HepG2 (cell line): ENCODE data around the gene RGS2.

Experiments used
- ATRX ChIP-seq: sonication (generic); formaldehyde crosslinking; IDR thresholded peaks from 2 replicates; pipeline ENCODE4 v1.4.0; 2020; ENCODE audit warnings: missing genetic modification reagents, borderline replicate concordance
- POLR2A ChIP-seq, 2 experiments: IDR thresholded peaks; 2 replicates each; pipeline ENCODE4 v1.6.1; 2011; ENCODE audit warnings: low read depth in 2 of 2, low read length in 2 of 2, mild to moderate bottlenecking in 1 of 2, moderate library complexity in 1 of 2; ENCODE audit not compliant: insufficient read depth in 1 of 2
- SIN3B ChIP-seq: fragments of 150-350 bp; IDR thresholded peaks from 2 replicates; pipeline ENCODE4 v1.6.1; 2014; ENCODE audit warnings: low read length
- TBL1XR1 ChIP-seq: fragments of 150-350 bp; IDR thresholded peaks from 2 replicates; pipeline ENCODE4 v1.6.1; 2014; ENCODE audit warnings: borderline replicate concordance, low read length; ENCODE audit not compliant: partially characterized antibody
- TF ChIP-seq, protein P1 (sequence below): sonication (generic); formaldehyde crosslinking; IDR thresholded peaks from 2 replicates; pipeline ENCODE4 v1.5.0; 2020; ENCODE audit warnings: mild to moderate bottlenecking, missing genetic modification reagents, moderate library complexity
- TF ChIP-seq, protein P2 (sequence below): sonication (generic); formaldehyde crosslinking; IDR thresholded peaks from 2 replicates; pipeline ENCODE4 v1.4.0; 2020; ENCODE audit warnings: mild to moderate bottlenecking, missing genetic modification reagents
- TF ChIP-seq, protein P3 (sequence below): sonication (generic); formaldehyde crosslinking; IDR thresholded peaks from 2 replicates; pipeline ENCODE4 v1.5.0; 2020; ENCODE audit warnings: missing genetic modification reagents, mild to moderate bottlenecking, borderline replicate concordance
- TF ChIP-seq, protein P4 (sequence below): sonication (generic); formaldehyde crosslinking; IDR thresholded peaks from 2 replicates; pipeline ENCODE4 v1.4.0; 2020; ENCODE audit warnings: missing genetic modification reagents

DNA sequence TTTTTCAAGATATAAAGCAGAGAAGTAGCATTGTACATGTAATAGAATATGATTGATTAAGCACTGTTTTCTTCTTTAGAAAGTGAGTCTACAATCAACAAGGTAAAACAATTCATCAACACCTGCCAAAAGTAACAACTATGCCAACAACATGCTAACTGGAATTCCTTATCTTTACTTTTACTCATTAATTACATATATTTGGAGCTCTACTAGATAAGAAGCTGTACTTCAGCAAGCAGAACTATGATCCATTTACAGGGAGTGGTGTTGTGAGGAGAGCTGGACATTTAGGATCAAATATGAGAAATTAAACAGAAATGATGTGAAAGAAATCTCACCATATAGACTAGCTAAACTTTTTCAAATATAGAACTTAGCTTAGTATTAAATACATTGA is 51.0 kb downstream of the RGS2 start:
- TF ChIP-seq POLR2A (IDR thresholded peaks at IDR 0.05; ENCODE audit: insufficient read depth in 1 of 2, low read depth in 2 of 2, low read length in 2 of 2) (no peak), ATRX (no peak), SIN3B (no peak), TBL1XR1 (no peak)
- TF ChIP-seq, protein P1, sequence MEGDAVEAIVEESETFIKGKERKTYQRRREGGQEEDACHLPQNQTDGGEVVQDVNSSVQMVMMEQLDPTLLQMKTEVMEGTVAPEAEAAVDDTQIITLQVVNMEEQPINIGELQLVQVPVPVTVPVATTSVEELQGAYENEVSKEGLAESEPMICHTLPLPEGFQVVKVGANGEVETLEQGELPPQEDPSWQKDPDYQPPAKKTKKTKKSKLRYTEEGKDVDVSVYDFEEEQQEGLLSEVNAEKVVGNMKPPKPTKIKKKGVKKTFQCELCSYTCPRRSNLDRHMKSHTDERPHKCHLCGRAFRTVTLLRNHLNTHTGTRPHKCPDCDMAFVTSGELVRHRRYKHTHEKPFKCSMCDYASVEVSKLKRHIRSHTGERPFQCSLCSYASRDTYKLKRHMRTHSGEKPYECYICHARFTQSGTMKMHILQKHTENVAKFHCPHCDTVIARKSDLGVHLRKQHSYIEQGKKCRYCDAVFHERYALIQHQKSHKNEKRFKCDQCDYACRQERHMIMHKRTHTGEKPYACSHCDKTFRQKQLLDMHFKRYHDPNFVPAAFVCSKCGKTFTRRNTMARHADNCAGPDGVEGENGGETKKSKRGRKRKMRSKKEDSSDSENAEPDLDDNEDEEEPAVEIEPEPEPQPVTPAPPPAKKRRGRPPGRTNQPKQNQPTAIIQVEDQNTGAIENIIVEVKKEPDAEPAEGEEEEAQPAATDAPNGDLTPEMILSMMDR (CRISPR knock-in tag) = no peak
- TF ChIP-seq, protein P2, sequence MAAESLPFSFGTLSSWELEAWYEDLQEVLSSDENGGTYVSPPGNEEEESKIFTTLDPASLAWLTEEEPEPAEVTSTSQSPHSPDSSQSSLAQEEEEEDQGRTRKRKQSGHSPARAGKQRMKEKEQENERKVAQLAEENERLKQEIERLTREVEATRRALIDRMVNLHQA (CRISPR knock-in tag) = no peak
- TF ChIP-seq, protein P3, sequence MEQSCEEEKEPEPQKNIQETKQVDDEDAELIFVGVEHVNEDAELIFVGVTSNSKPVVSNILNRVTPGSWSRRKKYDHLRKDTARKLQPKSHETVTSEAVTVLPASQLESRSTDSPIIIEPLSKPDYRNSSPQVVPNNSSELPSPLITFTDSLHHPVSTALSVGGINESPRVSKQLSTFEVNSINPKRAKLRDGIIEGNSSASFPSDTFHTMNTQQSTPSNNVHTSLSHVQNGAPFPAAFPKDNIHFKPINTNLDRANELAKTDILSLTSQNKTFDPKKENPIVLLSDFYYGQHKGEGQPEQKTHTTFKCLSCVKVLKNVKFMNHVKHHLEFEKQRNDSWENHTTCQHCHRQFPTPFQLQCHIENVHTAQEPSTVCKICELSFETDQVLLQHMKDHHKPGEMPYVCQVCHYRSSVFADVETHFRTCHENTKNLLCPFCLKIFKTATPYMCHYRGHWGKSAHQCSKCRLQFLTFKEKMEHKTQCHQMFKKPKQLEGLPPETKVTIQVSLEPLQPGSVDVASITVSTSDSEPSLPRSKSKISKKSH (CRISPR knock-in tag) = no peak
- TF ChIP-seq, protein P4, sequence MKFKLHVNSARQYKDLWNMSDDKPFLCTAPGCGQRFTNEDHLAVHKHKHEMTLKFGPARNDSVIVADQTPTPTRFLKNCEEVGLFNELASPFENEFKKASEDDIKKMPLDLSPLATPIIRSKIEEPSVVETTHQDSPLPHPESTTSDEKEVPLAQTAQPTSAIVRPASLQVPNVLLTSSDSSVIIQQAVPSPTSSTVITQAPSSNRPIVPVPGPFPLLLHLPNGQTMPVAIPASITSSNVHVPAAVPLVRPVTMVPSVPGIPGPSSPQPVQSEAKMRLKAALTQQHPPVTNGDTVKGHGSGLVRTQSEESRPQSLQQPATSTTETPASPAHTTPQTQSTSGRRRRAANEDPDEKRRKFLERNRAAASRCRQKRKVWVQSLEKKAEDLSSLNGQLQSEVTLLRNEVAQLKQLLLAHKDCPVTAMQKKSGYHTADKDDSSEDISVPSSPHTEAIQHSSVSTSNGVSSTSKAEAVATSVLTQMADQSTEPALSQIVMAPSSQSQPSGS (CRISPR knock-in tag) = no peak
